Measurements from ENCODE around the gene TSPAN17.

Gene TSPAN17

GRCh38 chr5:176624142-176624541 lies 23.1 kb upstream of the TSPAN17 start:
- no peak for DNase-seq

- no peak for DNase-seq
Observed at GRCh38 chr5:176624938-176625337, 22.3 kb upstream of the TSPAN17 start.

GRCh38 chr5:176625512-176625911 lies 21.8 kb upstream of the TSPAN17 start:
- DNase-seq = no peak

GRCh38 chr5:176625966-176626875 lies 21.1 kb upstream of the TSPAN17 start:
- no peak for DNase-seq

GRCh38 chr5:176626876-176627236 lies 20.4 kb upstream of the TSPAN17 start:
- DNase-seq = no peak

- no peak for DNase-seq
Observed at GRCh38 chr5:176627582-176627981, 19.7 kb upstream of the TSPAN17 start.

- DNase-seq = no peak
Observed at GRCh38 chr5:176628406-176629228, 18.7 kb upstream of the TSPAN17 start.

- DNase-seq = no peak
Observed at GRCh38 chr5:176629317-176629852, 17.9 kb upstream of the TSPAN17 start.

- no peak for DNase-seq
Observed at GRCh38 chr5:176629853-176630680, 17.2 kb upstream of the TSPAN17 start, which contains the start of the genes EIF4E1B and SNCB. TSS of gene EIF4E1B (plus strand) at chr5:176630675. CDS start at chr5:176642788, 12,113 bp downstream. TSS of gene SNCB (minus strand) at chr5:176630534. CDS start at chr5:176629654, 880 bp downstream.

- no peak for DNase-seq
Observed at GRCh38 chr5:176630681-176631222, 16.5 kb upstream of the TSPAN17 start.

GRCh38 chr5:176631383-176632200 lies 15.7 kb upstream of the TSPAN17 start:
- DNase-seq = no peak

- no peak for DNase-seq
Observed at GRCh38 chr5:176632745-176633144, 14.5 kb upstream of the TSPAN17 start.

- DNase-seq = no peak
Observed at GRCh38 chr5:176633598-176633997, 13.7 kb upstream of the TSPAN17 start.

- DNase-seq = no peak
Observed at GRCh38 chr5:176636426-176636825, 10.9 kb upstream of the TSPAN17 start.

GRCh38 chr5:176637556-176637955 lies 9.7 kb upstream of the TSPAN17 start:
- DNase-seq = no peak

GRCh38 chr5:176638437-176638836 lies 8.8 kb upstream of the TSPAN17 start:
- DNase-seq = no peak

GRCh38 chr5:176639208-176639607 lies 8.1 kb upstream of the TSPAN17 start:
- DNase-seq = no peak

- no peak for DNase-seq
Observed at GRCh38 chr5:176639981-176640380, 7.3 kb upstream of the TSPAN17 start.

- no peak for DNase-seq
Observed at GRCh38 chr5:176640616-176641015, 6.7 kb upstream of the TSPAN17 start.

GRCh38 chr5:176642675-176643490 lies 4.4 kb upstream of the TSPAN17 start:
- no peak for DNase-seq
